Left colon (tissue), 2 donors: Measurements from ENCODE around the gene AMER2. TPM values are rescaled to one million over a fixed set of nuclear protein-coding genes. Genes with fewer than 3 reads are reported as not detected.
"Not testable (repeated sequence)": the region's sequence is repeated elsewhere in the genome, so short reads cannot be mapped to it uniquely, and the experiment has no call there.

Experiments
- ATAC-seq: fragments of 200-7000 bp; cut with Tn5 transposase; one replicate; pipeline ENCODE4 v1.9.1; 2020; ENCODE audit warnings: mild to moderate bottlenecking, moderate library complexity
- DNase-seq, 2 donors: peaks; one replicate each; pipeline ENCODE4 v3.0.0-alpha.2; 2020
- intact Hi-C, 2 donors: fragments of 100-400 bp; cut with DNase I in 1 of 2; cut with micrococcal nuclease in 1 of 2; formaldehyde crosslinking; loops; one replicate each; pipeline versions ENCODE4 v1.11.2 to v1.14.0; 2022; cut with DNase I, micrococcal nuclease
- total RNA-seq, 2 donors: library from RNA; stranded (reverse); fragmentation: NEBNext Ultra II Directional; extraction: Animal tissue kit (Norgen Biotek cat#: 25700); gene quantifications; one replicate each; pipeline ENCODE4 v1.2.1, GENCODE V29; 2021
- donor health status: DM: no; HTN: no; CAD: no.
- donor health status: DM: yes; HTN: yes; CAD: no.

AMER2 gene
- total RNA-seq, 2 donors from 2014 or later = 0.08 TPM; not detected in 1

DNA sequence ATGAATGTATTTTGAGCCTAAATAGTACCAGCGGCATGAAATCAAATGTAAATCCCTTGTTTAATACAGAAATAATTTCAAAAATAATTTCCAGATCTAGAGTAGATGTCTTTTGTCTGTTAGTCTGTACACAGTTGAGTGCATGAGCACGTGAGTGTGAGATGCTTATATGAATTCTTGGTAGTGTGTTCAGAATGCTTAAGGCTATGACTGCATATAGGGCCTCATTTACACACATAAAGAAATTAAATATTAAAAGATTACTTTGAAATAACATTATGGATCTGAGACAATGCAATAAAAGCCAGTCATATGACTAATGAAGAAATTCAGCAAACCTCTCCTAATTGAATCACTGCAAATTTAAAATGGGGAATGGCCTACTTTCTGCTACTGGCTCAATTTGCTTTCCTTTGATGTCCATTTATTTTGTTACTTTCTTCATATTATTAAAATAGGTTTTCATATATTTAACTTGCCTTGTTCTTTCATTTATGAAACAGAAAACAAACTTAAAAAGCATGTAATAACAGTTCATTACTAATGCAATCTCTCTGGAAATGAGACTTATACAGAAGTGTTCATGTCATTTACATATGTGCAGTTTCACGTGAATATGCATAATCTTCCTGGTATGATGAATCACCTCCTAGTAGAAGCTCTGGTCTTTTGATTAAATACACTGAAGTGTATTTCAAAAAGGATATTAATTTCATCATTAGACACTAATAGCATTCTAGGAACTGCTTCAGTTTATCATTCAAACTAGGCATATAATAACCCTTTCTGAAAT lies 4.5 kb downstream of the AMER2 start:
- intact Hi-C loops = no loop called here
- no peak for DNase-seq
- ATAC-seq = no peak

DNA sequence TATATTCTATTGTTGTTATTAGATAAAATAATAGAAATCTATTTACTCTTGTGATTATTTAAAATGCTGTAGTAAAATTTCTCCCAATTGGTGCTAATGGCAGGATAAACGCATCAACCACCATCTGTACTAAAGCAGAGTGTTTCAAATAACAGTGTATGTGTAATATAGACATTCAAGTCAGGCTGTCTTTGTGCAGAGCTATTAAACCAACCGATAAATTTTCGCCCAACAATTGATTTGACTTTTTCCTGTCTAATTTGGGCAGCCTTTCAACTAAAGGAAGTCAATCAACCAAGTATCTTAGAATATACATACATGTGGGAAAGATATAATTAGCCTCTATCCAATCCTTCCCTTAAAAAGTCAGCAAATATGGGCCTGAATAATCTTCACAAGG lies 5.8 kb downstream of the AMER2 start:
- intact Hi-C loops = no loop called here
- ATAC-seq = no peak
- DNase-seq = no peak

DNA sequence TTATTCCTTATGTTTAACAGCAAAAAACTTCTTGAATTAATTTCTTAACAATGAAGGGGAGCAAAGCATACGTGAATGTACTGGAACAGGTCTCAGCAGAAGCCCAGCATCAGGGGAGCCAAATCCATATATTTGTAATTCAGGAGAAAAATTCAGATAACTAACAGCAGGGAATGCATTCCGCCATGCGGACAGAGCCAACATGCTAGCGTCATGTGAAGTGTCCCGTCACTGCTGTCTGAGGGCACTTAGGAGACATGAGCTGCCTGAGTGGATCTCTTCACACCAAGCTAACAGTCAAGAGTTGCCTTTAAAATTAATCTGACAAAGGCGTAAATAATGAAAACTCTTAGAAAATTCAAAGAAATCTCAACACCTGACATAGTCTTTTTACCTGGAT lies 6.4 kb downstream of the AMER2 start:
- intact Hi-C loops = no loop called here
- no peak for ATAC-seq
- no peak for DNase-seq

DNA sequence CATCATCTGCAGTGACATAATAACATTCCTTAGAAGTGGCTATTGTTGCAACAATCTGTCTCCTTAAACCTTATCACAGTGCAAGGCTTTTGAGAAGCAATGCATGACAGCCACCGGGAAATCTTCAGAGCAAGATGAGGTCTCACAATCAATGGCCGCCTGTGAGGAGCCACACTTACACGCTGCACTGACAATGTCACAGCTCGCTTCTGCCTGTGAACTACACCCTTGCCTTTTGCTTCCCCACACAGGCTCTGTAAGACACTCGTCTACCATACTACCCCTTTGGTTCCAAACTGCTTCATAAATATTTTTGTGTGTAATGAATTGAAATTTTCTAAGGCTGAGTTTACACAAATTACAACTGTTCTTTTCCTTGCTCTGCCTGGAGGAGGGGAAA lies 6.9 kb downstream of the AMER2 start:
- intact Hi-C loops, DNase-seq, ATAC-seq: not testable (repeated sequence)

DNA sequence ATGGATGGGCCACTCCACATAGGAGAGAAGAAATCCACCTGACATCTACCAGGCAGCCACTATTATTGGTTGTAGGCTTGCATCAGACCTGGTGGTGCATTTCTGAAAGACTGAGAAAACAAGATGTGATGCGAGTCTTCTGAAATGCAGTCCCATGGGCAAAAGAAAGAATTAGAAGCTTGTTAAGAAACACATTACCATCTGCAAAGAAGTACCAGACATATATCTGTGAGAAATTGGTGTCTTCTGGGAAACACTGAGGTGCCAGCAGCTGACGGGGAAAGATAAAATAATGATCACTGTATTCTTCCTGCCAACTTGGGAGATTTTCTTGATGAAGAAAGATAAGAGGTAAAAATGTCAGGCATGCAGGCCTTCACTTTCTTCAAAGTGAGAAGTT lies 14.4 kb downstream of the AMER2 start:
- DNase-seq = no peak
- intact Hi-C loops = no loop called here

DNA sequence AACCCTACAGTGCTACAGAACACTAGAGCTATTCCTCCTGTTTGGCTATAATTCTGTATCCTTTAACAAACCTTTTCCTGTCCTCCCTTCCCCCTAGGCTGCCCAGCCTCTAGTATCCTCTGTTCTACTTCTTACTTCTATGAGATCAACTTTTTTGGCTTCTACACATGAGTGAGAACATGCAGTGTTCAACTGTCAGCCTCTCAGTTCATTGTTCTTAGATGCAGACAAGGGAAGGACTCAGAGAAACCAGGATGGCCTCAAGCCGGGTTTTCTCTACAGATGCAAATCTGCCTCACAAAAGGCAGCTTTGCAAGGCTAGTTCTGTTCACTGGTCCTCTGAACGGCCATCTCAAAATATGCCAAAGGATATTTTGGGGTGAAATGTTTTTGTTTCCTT lies 18.4 kb downstream of the AMER2 start:
- no peak for DNase-seq
- intact Hi-C loops = no loop called here
- no peak for ATAC-seq

More for the DNA sequence above, 14.4 kb downstream of the AMER2 start:
- no peak for ATAC-seq

DNA sequence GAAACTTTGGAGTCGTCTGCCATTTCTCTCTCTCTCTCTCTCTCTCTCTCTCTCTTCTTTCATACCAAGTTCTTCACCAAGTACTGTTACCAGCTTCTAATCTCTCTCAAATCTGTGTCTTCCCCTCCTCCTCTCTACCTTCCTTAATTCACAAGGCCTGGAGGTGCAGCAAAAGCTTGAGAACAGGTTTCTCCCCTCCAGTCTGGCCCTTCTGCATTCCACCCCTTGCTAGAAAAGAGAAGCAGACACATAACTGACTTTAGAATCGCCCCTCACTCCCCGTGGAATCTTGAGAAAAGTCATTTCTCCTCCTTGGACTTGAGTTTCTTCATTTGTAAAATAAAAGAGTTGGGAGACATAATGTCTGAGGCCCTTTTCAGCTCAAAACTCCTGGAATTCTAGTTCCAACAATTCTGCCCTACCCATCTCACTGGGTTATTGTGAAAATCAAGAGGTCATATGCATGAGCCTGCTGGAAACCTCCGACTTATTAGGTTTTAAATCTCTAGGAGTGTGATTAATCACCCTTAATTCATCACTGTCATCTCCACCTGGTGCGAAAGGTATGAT lies 20.4 kb downstream of the AMER2 start:
- ATAC-seq (no peak), DNase-seq (no peak)
- intact Hi-C loops = no loop called here

DNA sequence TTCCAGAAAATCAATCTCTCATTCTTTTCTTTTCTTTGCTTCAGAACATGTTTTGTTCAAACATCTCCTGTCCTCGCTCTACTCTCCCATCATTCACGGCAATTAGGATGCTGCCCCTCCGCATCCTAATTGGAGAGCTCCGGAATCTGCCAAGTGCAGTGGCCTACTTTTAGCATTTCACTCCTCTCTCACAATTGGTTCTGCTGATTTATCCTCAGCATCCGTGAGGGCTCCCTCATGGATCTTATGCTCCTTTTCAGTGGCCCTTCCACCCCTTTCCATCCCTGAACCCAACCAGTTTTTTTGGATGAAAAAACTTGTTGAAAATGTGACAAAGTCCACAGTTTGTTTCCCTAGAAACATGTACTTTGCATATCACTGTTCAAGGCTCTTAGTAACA lies 22.4 kb downstream of the AMER2 start:
- intact Hi-C loops = no loop called here
- ATAC-seq (no peak), DNase-seq (no peak)

DNA sequence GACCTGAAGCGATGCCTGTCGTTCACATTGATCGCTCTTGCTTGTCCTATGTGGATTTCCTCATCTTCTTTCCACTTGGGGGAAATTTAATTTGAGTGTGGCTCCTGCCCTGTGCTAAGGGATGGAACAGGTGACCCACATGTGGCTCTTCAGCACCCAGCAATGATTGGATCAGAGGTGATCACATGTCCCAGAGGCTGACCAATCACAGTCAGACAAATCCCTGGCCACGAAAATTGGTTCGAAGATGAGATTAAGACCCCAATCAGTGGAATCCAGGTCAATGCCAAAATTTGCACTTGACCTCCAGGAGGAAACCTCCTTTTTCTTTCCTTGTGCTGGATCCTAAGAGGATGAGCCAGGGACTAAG lies 23.7 kb downstream of the AMER2 start:
- intact Hi-C loops = no loop called here
- no peak for DNase-seq
- no peak for ATAC-seq

DNA sequence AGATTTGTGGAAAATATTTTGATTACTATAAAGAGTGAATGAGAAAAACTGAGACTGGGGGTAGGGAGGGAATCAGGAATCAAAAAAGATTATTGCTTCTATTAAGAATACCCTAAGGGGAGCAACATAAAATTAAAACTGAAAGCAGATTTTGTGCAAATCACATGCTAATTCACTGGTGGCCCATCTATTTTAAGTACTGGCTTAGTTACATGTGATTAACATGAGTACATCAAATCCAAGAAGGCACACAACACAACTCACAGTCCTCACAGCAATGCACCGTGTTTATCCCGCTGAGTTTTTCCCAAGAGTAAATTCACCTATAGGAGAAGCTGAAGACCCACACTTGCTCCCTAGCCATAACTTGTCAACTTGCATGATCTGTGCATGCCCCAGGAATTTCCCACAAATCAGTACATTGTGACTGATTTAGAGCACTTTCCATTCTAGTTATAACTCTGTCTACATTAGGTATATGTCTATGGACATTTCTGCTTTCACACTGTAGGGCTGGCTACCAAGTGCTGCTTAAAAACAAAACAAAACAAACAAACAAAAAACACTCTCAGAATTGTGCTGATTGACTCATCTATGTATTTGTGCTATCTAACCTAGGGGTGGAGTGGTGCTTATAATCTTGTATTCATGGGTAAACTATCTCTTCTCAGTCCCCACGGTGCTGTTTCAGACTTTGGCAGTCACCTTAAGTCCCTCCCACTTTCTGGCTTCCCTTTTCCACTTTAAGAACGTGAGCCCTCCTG lies 24.3 kb downstream of the AMER2 start:
- intact Hi-C loops = no loop called here
- no peak for DNase-seq
- ATAC-seq = no peak

DNA sequence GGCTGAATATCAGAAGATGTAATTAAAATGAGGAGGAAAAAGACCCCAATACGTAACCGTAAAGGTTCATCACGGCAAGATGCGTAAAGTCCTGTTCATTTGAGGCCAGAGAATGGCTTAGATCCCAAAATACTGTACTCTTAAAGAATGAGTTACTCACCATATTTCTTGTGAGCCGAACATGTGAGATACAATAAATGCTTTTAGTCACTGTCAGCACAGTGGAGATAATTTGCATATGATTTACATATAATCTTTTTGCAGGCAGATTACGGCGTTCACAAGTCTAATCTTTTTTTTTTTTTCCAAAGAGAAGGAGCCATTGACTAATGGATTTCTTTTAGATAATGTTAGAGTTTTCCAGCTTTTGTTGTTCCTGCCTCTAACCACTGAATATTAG lies 28.4 kb downstream of the AMER2 start:
- DNase-seq = no peak
- intact Hi-C loops = no loop called here
- no peak for ATAC-seq

DNA sequence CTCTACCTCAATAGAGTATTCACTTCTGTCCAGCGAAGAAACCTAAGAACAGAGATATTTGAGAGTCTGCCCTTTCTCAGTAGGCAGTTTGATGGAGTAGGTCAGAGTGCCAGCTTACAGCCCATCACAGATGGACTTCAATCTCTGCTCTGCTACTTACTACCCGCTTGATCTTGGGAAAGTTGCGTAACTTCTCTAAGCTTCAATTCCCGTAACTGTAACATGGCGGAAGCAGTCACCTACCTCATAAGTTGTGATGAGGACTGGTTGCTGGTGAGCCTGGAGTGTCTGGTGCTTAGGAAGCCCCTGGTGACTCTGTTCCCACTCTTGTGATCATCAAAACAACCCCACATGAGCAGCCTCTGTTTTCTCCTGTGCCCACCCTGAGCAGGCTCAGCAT lies 31.0 kb downstream of the AMER2 start:
- DNase-seq (no peak), ATAC-seq (no peak)
- intact Hi-C loops = no loop called here

DNA sequence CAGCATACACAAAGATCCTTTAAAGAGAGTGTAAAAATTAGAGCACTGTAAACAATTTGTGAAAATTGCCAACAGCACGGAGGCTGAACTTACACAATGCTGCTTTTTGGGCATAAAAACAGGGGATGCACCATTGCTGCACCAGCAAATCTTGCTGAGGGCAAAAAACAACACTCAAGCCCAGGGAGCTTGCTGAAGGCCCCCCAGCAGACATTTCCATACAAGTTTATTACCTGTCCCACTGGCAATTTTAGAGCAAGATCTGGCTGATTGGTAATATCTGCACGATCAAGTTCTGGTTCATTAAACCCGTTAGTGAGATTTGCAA lies 34.3 kb downstream of the AMER2 start:
- intact Hi-C loops = no loop called here
- no peak for DNase-seq
- ATAC-seq = no peak

DNA sequence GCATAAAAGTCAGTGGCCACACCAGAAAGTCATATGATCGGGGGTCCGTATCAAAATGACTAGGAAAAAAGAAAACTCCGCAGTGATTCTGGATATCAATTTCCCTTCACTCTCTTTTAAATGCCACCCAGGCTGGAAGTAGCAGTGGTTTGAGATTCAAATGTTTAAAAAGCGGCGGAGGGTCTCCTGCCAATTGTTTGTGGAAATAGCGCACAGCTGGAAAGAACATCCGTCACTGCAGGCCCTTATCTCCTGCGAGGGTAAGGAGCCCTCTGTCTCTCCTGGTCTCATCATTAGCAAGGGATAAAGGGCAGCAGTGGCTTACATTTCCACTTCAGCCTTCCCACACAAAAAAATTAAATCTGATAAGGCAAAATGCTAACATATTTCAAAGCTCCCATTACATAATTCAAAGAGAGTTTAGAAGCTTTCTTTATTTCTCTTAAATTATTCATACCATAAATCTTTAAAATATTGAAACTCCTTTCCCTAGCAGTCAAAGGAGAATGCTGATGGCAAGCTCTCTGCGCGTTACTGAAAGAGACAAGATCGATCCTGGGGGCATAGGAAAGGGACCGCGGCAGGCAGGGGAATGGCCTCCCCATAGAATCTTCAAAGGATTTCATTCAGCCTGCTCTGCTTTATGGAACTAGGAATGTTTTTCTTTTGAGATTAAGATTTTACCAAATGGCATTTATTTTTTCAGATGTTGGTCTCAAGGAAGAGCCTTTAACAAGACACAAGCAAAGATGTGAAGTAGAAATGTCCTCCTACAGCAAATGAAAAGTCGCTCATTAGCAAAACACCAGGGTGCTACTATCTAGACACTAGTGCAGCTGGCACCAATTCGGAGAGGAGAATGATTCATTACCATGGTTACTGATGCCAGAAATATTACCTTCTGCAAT lies 35.0 kb downstream of the AMER2 start:
- intact Hi-C loops = no loop called here
- no peak for DNase-seq
- no peak for ATAC-seq

DNA sequence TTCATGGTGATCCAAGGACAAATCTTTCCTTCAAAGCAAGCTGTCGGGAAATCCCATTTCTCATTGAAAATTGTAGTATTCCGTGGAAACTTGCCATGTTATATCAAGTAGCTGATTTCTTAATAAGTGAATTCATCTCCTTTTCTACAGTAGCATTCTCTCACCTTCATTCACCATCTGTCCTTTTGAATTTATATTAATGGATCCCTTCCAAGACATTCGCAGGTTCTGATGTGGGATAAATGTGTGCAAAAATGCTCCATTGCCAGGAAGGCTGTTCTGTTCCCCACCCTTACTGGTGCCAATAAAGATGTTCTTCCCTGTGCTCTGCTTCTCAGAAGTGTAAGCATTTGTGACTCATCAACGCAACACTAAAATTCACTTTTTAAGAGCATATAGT lies 36.2 kb downstream of the AMER2 start:
- DNase-seq (no peak), ATAC-seq (no peak)
- intact Hi-C loops = no loop called here

DNA sequence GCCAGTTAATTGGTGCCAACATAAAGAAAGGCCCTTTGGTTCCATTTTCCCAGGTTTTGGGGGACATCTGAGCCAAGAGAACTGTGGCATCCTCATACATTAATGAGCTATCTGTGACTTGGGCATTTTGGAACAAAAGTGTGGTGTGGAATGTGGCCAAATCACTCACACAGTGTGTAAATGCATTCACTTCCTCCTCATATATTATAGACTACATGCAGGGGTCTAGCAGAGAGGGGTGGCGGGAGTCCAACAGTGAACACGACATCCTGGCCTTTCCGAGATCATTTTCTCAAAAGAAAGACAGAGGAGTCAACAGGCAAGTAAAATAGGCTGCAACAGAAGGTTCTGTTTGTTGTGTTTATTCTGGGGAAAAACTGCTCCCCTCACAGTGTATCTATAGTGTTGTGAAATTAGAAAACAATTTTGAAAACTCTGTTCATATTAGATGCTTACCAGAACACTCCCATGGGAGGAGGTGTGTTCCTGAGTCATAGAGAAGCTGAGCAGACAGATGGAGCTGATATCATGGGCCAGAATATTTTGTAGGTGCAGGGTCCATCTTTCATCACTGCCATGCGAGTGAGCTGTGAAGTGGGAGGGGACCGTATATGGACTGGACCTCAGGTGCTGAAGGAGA lies 39.2 kb downstream of the AMER2 start:
- intact Hi-C loops = no loop called here
- DNase-seq = no peak
- ATAC-seq = no peak

DNA sequence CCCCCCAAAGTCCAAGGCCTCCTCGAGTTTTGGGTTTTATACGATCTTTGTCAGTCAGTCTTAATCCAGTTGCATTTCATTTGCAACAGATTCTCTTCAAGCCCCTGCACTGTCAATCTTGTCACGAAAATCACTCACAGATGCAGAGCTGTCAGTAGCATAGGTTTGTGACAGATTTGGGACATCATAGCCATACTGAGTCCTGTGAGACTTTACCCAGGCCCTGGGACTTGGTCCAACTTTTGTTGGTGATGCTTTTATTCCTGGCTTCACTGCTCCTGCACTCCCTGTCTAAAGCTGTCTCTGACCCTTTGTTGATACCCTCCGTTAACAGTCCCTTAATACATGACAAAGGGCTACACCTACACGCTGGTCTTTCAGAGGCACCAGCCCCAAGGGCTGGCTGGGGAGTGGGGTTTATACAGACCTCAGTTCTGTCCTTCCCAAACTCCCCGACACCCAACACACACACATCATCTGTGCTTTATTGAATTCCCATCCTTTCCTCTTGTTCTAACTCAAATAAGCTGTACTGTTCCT lies 40.1 kb downstream of the AMER2 start:
- intact Hi-C loops = no loop called here
- DNase-seq (no peak), ATAC-seq (no peak)

DNA sequence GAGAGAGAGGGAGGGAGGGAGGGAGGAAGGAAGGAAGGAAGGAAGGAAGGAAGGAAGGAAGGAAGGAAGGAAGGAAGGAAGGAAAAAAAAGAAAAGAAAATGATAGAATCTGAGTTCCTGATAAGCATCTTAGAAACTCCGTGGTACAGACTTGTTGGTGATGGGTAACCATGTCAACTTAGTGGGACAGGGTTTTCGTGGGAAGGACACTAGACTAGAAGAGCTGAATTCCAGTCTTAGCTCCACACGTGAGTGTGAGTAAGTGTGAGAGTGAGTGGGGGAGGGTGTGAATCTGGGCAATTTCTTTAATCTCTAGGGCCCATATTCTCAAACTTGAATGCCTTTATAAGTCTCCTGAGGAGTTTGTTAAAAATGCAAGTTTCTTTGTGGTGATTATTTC lies 41.1 kb downstream of the AMER2 start:
- intact Hi-C loops = no loop called here
- DNase-seq (no peak), ATAC-seq (no peak)
